Loucy (cell line): ENCODE data around the gene ZNF614.

Experiments
- H2AFZ ChIP-seq: fragments of 200-600 bp; sonication (generic); 2 replicates; pipeline ENCODE4 v1.6.0; 2016; ENCODE audit warnings: antibody characterized with exemption, mild to moderate bottlenecking, low read length, moderate library complexity
- H3F3A ChIP-seq: fragments of 200-600 bp; 2 replicates; pipeline ENCODE4 v1.6.0; 2016; ENCODE audit warnings: antibody characterized with exemption, low read depth, mild to moderate bottlenecking
- H3K27me3 ChIP-seq: fragments of 200-600 bp; sonication (generic); 2 replicates; pipeline ENCODE4 v1.6.1; 2014; ENCODE audit warnings: low read length, mild to moderate bottlenecking; ENCODE audit not compliant: insufficient read depth, poor library complexity, severe bottlenecking
- H3K36me3 ChIP-seq: fragments of 200-600 bp; sonication (generic); 2 replicates; pipeline ENCODE4 v1.6.1; 2016; ENCODE audit warnings: low read length; ENCODE audit not compliant: insufficient read depth
- H3K4me1 ChIP-seq: fragments of 200-600 bp; sonication (generic); 2 replicates; pipeline ENCODE4 v1.5.1; 2014; ENCODE audit warnings: low read length, mild to moderate bottlenecking; ENCODE audit not compliant: insufficient read depth, poor library complexity, severe bottlenecking
- H3K4me2 ChIP-seq: fragments of 200-600 bp; sonication (generic); 2 replicates; pipeline ENCODE4 v1.6.0; 2014; ENCODE audit warnings: antibody characterized with exemption, low read length, low read depth, mild to moderate bottlenecking; ENCODE audit not compliant: poor library complexity, severe bottlenecking
- H3K4me3 ChIP-seq: fragments of 200-600 bp; sonication (generic); 2 replicates; pipeline ENCODE4 v1.5.1; 2014; ENCODE audit warnings: low read length, mild to moderate bottlenecking, mixed read lengths; ENCODE audit not compliant: poor library complexity, severe bottlenecking
- H3K79me2 ChIP-seq: fragments of 200-600 bp; sonication (generic); 2 replicates; pipeline ENCODE4 v1.6.1; 2014; ENCODE audit warnings: low read length; ENCODE audit not compliant: insufficient read depth
- H3K9ac ChIP-seq: fragments of 200-600 bp; sonication (generic); 2 replicates; pipeline ENCODE4 v1.6.0; 2014; ENCODE audit warnings: mild to moderate bottlenecking, low read depth, low read length, moderate library complexity; ENCODE audit not compliant: poor library complexity, severe bottlenecking
- H3K9me2 ChIP-seq: fragments of 200-600 bp; sonication (generic); replicated peaks from 2 replicates; pipeline ENCODE4 v1.6.1; 2016; ENCODE audit warnings: low read depth, low read length, mixed read lengths
- H3K9me3 ChIP-seq: fragments of 200-600 bp; sonication (generic); 2 replicates; pipeline ENCODE4 v1.6.1; 2014; ENCODE audit warnings: mild to moderate bottlenecking, antibody characterized with exemption, low read length, low read depth; ENCODE audit not compliant: insufficient read depth
- H4K20me1 ChIP-seq: fragments of 200-600 bp; sonication (generic); 2 replicates; pipeline ENCODE4 v1.6.0; 2014; ENCODE audit warnings: antibody characterized with exemption, low read length, mild to moderate bottlenecking; ENCODE audit not compliant: insufficient read depth, poor library complexity, severe bottlenecking
- EZH2phosphoT487 ChIP-seq: fragments of 200-600 bp; IDR thresholded peaks from 2 replicates; pipeline ENCODE4 v1.6.1; 2018; ENCODE audit warnings: antibody characterized with exemption, mild to moderate bottlenecking, moderate library complexity, borderline replicate concordance
- TF ChIP-seq, protein P1 (sequence below): fragments of 200-600 bp; sonication (generic); conservative IDR thresholded peaks from 2 replicates; pipeline ENCODE4 v1.5.1; 2014; ENCODE audit warnings: mild to moderate bottlenecking, antibody characterized with exemption, low read length

The ZNF614 gene

DNA sequence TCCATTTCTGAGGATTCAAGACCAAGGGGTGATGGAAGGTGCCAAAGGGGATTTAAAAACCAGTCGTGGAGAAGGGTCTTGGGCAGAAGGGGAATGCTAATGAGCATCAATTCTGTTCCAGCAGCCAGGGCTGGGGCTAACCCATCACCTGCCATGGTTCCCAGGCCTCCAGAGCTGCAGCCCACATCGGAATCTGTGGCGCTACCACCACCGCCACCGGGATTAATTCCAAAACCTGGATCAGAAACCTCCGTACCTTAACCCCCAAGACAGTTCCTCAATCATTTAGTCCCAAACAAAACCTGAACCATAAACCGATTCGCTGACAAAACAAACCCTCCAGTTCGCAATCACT, 20.8 kb downstream of the ZNF614 start:
- H3K27me3 ChIP-seq: no peaks in the 10 kb centered on the region
- H3K4me2 ChIP-seq: peak overlapping the region; percentile 90
- TF ChIP-seq, protein P1, sequence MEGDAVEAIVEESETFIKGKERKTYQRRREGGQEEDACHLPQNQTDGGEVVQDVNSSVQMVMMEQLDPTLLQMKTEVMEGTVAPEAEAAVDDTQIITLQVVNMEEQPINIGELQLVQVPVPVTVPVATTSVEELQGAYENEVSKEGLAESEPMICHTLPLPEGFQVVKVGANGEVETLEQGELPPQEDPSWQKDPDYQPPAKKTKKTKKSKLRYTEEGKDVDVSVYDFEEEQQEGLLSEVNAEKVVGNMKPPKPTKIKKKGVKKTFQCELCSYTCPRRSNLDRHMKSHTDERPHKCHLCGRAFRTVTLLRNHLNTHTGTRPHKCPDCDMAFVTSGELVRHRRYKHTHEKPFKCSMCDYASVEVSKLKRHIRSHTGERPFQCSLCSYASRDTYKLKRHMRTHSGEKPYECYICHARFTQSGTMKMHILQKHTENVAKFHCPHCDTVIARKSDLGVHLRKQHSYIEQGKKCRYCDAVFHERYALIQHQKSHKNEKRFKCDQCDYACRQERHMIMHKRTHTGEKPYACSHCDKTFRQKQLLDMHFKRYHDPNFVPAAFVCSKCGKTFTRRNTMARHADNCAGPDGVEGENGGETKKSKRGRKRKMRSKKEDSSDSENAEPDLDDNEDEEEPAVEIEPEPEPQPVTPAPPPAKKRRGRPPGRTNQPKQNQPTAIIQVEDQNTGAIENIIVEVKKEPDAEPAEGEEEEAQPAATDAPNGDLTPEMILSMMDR: no peak
- no peak for TF ChIP-seq EZH2phosphoT487
- H3K4me3 ChIP-seq: peak overlapping the region; percentile 88
- no peaks in the 10 kb centered on the region for H3F3A ChIP-seq
- no peaks in the 10 kb centered on the region for H3K9me3 ChIP-seq
- H3K36me3 ChIP-seq: 0 out of 2 replicates have a peak, but pooled peaks cover 4% of the 10 kb centered on the region
- H3K79me2 ChIP-seq: peaks cover 21% of the 10 kb centered on the region
- H3K4me1 ChIP-seq: peaks cover 26% of the 10 kb centered on the region
- H3K9me2 ChIP-seq: no peaks in the 10 kb centered on the region
- peak overlapping the region; percentile 90 for H3K9ac ChIP-seq
- no peaks in the 10 kb centered on the region for H4K20me1 ChIP-seq
- peak overlapping the region; percentile 95 for H2AFZ ChIP-seq

GRCh38 chr19:51994048-51994644, 34.0 kb downstream of the ZNF614 start:
- H3K4me3 ChIP-seq: no peak overlapping the region
- H3K27me3 ChIP-seq: peaks cover 11% of the 10 kb centered on the region
- H3K4me2 ChIP-seq: no peak overlapping the region
- H3K4me1 ChIP-seq: no peaks in the 10 kb centered on the region
- no peaks in the 10 kb centered on the region for H3F3A ChIP-seq
- no peak overlapping the region for H2AFZ ChIP-seq
- peaks cover 54% of the 10 kb centered on the region for H3K36me3 ChIP-seq
- peaks cover 34% of the 10 kb centered on the region for H3K9me3 ChIP-seq
- no peak overlapping the region for H3K9ac ChIP-seq
- no peaks in the 10 kb centered on the region for H3K9me2 ChIP-seq
- no peaks in the 10 kb centered on the region for H3K79me2 ChIP-seq
- TF ChIP-seq, protein P1: no peak
- no peak for TF ChIP-seq EZH2phosphoT487
- no peaks in the 10 kb centered on the region for H4K20me1 ChIP-seq

DNA sequence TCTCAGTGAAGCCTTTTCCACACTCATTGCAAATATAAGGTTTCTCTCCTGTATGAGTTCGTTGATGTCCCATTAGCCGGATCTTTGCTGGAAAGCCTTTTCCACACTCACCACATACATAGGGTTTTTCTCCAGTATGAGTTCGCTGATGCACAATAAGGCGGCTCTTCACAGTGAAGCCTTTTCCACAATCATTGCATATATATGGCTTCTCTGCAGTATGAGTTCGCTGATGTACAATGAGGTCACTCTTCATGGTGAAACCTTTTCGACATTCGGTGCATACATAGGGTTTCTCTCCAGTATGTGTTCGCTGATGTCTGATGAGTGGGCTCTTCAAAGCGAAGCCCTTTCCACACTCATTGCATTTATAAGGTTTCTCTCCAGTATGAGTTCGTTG, 34.8 kb downstream of the ZNF614 start:
- H3K36me3 ChIP-seq: peaks cover 47% of the 10 kb centered on the region
- H3F3A ChIP-seq: no peaks in the 10 kb centered on the region
- no peaks in the 10 kb centered on the region for H3K9me2 ChIP-seq
- no peak overlapping the region for H3K4me3 ChIP-seq
- H3K4me2 ChIP-seq: no peak overlapping the region
- H4K20me1 ChIP-seq: no peaks in the 10 kb centered on the region
- no peak overlapping the region for H3K9ac ChIP-seq
- H3K27me3 ChIP-seq: peaks cover 11% of the 10 kb centered on the region
- TF ChIP-seq, protein P1: no peak
- TF ChIP-seq EZH2phosphoT487: no peak
- no peaks in the 10 kb centered on the region for H3K79me2 ChIP-seq
- H2AFZ ChIP-seq: no peak overlapping the region
- peaks cover 34% of the 10 kb centered on the region for H3K9me3 ChIP-seq
- H3K4me1 ChIP-seq: no peaks in the 10 kb centered on the region
